GM18505 (cell line): ENCODE data around the gene SMARCD3.
A peak's percentile ranks its signal among the peaks of the same experiment; 100 is the strongest.

Experiments
- ATAC-seq: cut with Tn5 transposase; IDR thresholded peaks from one replicate; pipeline ENCODE4 v1.9.1; 2021; ENCODE audit not compliant: unreplicated experiment
- POLR2A ChIP-seq: IDR thresholded peaks from 4 replicates; pipeline ENCODE4 v1.6.1; 2011; ENCODE audit warnings: borderline replicate concordance; ENCODE audit not compliant: insufficient read depth, insufficient read length; ENCODE audit errors: extremely low read depth

SMARCD3 gene

DNA sequence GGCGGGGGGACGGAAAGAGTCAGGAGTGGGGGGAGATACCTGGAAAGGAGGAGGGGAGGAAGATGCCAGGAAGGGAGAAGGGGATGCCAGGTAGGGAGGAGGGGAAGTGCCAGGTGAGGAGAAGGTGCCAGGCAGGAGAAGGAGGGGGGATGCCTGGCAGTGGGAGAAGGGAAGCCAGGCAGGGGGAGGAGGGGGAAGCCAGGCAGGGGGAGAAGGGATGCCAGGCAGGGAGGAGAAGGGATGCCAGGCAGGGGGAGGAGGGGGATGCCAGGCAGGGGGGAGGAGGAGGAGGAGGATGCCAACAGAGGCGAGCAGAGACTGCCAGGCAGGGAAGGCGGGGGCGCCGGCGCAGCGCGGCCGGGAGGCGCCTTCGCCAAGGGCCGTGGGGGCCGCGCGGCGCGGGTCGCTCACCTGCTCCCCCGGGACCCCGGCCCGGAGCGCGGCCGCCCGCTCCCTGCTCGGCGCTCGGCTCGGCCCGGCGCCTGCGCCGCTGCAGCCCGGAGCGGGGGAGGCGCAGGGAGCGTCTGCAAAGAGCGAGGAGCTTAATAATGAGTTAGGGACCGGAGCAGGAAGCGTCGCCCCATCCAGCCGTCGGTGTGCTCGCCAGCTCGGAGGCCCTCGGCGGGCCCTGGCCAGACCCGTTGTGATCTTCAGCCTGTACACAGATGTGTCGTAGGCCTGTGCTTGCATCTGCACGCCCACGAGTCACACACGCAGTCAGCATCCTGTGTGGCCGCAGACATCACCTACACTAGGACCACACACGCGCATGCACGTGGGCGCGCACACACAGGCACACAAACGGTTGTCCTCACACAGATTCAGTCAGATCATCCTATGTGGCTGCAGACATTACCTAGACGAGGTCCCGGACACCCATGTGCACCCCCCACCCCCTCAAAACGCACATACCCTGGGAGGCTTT lies 28.4 kb upstream of the SMARCD3 start:
- TF ChIP-seq POLR2A, result no peak
- peak; percentile 55 for ATAC-seq

DNA sequence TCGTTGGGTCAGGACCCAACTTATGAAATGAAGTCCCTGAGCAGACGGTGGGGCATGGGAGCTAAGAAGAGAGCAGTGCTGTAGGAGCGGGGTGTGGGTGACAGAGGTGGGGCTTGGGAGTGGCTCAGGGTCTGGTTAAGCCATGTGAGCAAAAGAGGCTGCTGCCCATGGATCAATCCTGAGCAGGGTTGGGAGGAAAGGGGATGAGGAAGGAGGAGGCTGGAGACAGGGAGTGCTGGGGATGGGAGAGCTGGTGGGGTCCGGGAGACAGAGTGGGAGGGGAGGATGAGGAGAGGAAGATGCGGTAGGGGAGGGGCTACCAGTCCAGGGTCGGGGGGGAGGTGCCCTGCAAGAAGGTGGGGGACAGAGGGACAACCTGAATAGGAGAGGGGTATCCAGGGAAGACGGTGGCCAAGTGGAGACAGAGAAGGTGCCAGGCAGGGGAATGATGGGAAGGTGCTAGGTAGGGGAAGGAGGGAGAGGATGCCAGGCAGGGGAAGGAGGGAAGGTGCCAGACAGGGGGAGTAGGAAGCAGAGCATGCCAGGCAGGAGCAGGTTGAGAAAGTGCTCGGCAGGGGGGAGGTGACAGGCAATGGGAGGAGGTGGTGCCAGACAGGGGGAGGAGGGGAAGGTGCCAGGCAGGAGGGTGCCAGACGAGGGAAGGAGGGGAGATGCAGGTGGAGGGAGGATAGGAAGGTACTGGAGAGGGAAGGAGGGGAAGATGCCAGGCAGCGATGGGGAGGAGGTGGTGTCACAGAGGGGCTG lies 27.5 kb upstream of the SMARCD3 start:
- TF ChIP-seq POLR2A, result no peak
- no peak for ATAC-seq

DNA sequence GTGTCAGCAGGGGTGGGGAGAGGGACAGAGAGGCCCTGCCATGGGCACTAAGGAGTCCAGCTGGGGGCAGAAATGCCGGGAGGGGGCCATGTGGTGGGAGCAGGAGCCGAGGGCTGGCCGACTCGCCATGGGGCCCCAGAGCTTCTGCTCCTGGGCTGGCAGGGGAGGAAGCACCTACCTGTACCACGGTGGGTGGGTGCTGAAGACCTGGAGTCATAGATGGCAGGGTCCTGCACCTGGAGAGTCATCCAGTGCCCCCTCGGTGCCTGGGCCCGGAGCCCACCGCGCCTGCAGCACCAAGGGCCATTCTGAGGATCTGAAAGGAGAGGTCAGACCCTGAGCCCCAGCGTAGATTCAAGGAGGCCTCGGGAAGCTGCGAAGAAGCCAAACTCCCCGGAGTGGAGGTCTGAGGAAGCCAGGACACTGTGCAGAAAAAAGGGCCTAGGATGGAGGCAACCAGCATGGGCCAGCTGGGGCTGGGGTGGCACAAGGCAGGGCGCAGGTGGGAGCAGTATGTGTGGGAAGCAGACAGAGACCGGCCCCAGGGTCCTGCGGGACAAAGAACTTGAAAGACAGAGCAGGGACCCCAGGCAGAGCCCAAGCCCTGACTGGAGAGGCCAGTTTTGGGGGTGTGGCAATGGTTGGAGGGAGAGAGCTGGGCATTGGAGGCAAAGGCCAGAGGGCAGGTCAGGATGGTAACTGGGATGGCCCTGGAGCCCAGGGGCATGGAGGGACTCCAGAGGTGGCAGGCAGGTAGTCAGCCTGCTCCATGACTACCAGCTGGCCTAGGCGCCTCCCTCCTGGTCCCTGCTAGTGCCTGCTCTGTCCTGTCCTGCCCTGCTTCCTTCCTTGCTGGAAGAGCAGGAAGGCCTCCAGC lies 26.7 kb upstream of the SMARCD3 start:
- no peak for TF ChIP-seq POLR2A
- ATAC-seq, result no peak

DNA sequence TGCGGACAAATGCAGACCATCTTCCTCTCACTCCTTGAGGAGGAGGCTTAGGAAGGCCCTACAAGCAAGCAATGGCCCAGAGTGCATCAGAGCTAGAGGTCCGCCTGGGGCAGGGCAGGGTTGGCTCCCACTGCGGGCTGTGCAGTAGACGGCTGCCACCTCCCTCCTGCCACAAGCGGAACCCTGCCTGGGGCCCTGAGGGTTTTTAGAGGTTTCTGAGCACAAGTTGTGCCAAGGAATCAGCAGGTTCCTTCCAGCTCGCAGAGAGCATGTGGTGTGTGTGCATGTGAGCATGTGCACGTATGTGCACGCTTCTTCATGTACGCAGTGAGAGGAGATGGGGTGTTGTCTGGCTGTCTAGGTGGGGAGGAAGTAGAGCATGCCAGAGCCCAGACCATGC lies 25.9 kb upstream of the SMARCD3 start:
- no peak for ATAC-seq
- no peak for TF ChIP-seq POLR2A

DNA sequence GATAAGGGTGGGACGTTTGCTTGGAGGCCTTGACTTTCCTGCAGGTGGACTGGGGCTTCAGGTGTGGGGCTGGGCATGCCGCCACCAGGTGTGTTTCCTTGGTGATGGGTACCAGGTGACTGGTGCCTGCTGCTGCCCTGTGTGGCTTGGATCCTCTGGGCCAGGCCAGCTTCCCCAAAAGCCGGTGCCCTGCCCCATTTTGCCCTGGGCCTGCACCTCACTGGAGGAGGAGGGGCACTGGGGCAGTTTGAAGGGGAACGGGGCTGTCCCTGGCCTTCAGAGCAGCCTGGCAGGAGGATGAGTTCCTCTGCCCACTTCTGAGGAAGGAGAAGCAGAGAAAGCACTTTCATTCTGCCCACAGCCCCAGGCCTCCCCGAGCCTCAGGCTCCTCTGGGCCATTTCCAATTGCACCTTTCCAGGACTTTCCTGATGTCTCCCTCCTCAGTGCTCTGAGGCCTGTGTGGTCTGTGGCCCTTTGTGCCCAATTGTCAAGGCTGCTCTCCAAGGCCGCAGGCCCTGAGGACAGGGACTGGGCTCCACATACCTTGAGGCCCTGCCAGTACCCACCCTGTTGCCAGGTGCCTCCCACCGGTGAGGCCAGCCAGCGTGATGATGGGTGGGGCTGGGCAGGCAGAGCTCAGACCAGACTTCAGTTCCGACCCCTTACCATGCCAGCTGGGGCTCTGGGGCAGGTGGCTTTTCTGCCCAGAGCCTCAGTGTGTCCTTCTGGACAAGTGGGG lies 25.3 kb upstream of the SMARCD3 start:
- no peak for TF ChIP-seq POLR2A
- no peak for ATAC-seq

DNA sequence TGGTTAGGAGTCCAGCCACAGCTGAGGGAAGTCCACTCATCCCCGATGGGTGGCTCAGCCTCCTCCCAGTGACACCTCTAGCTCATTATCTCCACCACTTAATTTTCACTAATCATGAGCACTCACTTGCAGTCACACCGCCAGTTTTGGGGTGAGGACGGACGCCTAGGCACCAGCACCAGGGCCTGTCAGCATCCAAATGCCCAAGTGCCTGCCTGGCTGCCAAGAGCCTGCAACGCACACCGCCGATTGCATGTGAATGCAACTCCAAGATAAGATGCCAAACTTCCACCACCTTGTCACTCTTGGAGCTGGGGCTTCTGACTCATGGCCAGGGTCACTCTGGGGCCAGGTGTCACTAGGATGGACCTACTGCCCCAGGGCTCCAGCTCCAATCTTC lies 24.4 kb upstream of the SMARCD3 start:
- no peak for ATAC-seq
- TF ChIP-seq POLR2A, result no peak

DNA sequence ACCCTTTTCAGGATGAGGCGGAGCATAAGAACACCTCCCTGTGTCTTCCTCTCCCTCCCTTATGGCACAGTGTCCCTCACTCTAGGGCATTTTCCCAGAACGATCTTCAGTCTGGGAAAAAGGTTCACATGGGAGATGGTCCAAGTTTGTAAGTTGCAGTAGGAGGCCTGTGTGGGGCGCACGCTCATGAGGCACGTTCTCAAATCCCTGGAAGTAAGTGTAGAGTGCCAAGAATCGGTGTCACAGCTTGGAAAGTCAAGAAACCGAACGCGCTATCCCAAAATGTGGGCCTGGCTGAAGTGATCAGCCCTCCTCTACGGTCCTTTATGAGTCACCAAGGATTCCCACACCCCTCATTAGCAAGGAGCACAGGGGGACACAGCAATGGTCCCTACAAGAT lies 23.9 kb upstream of the SMARCD3 start:
- ATAC-seq, result no peak
- no peak for TF ChIP-seq POLR2A

DNA sequence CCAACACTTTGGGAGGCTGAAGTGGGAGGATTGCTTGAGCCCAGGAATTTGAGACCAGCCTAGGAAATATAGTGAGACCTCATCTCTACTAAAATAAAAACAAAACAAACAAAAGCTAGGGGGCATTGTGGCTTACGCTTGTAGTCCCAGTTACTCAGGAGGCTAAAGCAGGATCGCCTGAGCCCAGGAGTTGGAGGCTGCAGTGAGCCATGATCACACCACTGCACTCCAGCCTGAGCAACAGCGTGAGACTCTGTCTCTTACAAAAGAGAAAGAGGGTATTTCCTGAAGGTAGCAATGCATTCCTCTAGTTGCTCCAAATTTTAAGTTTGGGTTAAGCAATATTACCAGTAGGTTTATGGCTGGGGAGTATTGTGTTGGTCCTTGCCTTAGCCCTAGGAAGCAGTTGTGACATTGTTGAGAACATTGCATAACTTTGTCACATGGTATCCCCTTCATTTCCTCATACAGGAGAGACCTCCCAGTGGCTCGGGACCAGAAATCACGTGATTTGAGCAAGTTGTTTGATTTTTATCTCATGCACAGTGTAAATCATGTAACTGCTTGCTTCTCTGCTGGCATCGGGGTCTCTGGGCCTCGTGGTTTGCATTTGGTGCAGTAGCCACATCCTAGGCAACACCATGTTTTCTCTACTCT lies 23.3 kb upstream of the SMARCD3 start:
- TF ChIP-seq POLR2A, result no peak
- no peak for ATAC-seq

DNA sequence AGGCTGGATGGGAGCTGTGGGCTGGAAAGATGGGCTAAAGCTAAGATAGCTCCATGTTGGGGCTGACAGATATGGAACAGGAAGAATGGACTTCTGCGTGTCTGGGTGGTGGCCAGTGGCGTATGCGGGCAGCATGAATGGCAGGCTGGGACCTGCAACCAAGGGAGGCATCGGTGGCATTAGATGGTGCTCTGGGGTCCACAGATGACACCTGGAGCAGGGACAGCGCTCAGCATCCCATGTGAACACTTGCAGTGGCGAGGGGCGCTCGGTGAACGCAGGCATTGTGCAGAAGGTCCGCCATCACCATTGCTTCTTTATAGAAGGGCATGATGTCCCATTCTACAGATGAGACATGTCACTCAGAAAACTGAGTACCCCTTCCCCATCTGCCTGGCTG lies 21.0 kb upstream of the SMARCD3 start:
- TF ChIP-seq POLR2A, result no peak
- ATAC-seq, result no peak

DNA sequence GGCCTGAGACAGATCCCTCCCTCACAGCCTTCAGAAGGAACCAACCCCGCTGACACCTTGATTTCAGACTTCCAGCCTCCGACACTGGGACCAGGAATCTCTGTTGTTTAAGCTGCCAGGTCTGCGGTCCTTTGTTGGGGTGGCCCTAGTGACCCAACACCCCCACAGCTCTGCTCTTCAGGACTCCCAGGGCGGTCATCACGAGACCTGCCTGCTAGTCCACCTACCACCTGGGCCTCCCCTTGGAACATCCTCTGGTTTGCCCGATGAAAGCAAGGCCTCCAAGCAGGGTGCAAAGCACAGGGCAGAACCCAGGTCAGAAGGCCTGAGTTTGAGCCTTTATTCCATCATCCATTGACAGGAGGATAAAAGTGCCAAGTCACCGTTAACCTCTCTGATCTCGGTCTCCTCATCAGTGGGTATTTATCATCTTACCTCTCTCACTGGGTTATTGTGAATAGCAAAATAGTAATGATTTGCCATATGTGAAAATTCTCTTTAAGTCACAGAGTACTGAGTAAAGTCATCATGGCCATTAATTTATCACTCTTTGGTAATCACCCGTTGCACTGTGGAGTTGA lies 16.9 kb upstream of the SMARCD3 start:
- TF ChIP-seq POLR2A, result no peak
- no peak for ATAC-seq

DNA sequence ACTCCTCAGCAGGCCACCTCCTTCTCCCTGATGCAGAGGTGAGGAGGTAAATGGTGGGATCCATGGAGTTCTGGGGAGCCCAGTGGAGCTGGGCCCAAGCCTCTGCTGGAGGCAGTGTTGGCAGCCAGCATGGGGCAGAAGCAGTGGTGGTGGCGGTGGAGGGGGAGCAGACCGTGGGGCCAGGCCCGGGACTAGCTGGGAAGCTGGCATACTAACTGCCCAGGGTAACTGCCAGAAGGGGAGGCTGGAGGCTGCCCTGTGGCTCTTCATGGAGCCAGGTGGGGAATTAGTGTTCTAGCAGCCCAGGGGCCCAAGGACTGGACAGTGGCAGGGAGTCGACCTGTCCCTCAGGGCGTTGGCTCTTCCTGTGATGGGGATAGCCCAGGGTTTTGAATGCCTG lies 16.1 kb upstream of the SMARCD3 start:
- no peak for TF ChIP-seq POLR2A
- no peak for ATAC-seq

DNA sequence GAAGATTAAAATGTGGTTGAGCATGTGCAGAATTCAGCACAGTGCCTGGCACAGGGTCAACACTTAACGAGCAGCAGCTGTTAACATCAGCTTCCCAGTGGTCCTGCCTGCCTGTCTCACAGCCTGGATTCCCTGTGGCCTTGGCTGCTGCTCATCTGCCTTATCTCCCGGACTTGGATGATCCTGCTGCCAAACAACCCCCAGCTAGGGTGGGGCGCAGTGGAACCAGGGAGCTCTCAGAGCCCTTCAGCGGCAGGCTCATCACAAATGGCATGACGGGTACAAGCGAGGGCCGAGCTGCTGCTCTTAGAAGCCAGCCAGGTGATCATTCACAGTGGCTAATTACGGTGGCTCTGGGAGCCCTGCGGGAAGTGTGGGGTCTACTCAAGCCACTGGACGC lies 13.0 kb upstream of the SMARCD3 start:
- no peak for ATAC-seq

More for the DNA sequence above, 13.0 kb upstream of the SMARCD3 start:
- TF ChIP-seq POLR2A, result no peak
